NAMALWA (cell line): Measurements from ENCODE around the gene NDUFV2.
"Not testable (repeated sequence)": the region's sequence is repeated elsewhere in the genome, so short reads cannot be mapped to it uniquely, and the experiment has no call there.

Experiments used
- DNase-seq: peaks from one replicate; pipeline ENCODE4 v3.0.0-alpha.2; 2015; ENCODE audit warnings: low spot score

The NDUFV2 gene

DNA sequence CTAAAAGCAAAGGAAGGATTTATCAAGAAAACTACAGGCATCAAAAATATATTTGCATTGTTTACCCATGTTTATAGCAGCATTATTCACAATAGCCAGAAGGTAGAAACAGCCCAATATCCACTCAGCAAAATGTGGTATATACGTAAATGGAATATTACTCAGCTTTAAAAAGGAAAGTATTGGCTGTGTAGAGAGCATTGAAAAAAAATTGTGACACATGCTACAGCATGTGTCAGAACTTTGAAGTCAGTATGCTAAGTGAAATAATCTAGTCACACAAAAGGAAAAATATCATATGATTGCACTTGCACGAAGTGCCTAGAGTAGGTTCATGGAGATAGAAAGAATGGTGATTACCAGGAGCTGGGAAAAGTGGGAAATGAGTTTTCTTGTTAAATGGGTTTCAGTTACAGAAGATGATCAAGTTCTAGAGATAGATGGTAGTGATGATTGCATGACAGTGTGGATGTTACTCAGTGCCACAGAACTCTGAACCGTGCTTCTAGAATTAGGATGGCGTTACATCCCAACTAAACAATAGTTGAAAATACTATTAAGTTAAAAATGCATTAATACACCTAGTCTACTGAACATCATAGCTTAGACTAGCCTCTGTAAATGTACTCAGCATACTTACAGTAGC lies 54.2 kb downstream of the NDUFV2 start:
- DNase-seq: no peak

DNA sequence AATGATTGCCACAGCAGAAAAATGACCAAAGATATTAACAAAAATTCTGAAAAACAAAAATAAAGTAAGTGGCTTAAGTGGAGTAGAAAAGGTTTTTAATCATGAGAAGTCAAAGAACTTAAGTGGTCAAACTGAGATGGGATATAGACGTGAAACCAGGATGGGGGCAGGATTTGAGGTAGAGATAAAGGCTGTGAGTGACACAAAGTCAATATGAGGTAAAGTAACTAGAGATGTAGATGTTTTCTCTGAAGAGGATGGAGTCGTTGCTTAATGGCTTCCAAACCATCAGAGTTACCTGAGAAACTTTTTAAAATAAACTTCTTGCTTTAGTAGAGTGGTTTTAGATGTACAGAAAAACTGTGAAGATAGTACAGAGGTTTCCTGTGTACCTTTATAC lies 55.3 kb downstream of the NDUFV2 start:
- no peak for DNase-seq

- DNase-seq: no peak
These were observed 57.5 kb downstream of the NDUFV2 start for GRCh38 chr18:9160014-9160413.

- DNase-seq: not testable (repeated sequence)
These were observed 60.2 kb downstream of the NDUFV2 start for GRCh38 chr18:9162663-9163062.

DNA sequence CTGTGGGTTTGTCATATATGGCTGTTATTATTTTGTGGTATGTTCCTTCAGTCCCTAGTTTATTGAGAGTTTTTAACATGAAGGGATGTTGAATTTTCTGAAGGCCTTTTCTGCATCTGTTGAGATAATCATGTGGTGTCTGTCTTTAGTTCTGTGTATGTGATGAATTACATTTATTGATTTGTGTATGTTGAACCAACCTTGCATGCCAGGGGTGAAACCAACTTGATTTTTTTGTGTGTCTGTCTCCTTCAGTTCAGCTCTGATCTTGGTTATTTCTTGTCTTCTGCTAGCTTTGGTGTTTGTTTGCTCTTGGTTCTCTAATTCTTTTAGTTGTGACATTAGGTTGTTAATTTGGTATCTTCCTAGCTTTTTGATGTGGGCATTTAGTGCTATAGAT lies 61.6 kb downstream of the NDUFV2 start:
- DNase-seq: not testable (repeated sequence)

GRCh38 chr18:9165883-9166282 lies 63.4 kb downstream of the NDUFV2 start:
- DNase-seq: not testable (repeated sequence)

DNA sequence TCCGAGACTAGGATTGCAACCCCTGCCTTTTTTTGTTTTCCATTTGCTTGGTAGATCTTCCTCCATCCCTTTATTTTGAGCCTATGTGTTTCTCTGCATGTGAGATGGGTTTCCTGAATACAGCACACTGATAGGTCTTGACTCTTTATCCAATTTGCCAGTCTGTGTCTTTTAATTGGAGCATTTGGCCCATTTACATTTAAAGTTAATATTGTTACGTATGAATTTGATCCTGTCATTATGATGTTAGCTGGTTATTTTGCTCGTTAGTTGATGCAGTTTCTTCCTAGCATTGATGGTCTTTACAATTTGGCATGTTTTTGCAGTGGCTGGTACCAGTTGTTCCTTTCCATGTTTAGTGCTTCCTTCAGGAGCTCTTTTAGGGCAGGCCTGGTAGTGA lies 67.0 kb downstream of the NDUFV2 start:
- not testable (repeated sequence) for DNase-seq

DNA sequence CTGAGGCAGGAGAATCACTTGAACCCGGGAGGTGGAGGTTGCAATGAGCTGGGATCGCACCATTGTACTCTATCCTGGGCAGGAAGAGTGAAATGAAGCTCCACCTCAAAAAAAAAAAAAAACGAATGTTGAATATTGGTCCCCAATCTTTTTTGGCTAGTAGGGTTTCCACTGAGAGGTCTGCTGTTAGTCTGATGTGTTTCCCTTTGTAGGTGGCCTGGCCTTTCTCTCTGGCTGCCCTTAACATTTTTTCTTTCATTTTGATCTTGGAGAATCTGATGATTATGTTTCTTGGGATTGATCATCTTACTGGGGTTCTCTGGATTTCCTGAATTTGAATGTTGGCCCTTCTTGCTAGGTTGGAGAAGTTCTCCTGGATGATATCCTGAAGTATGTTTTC lies 69.4 kb downstream of the NDUFV2 start:
- not testable (repeated sequence) for DNase-seq

GRCh38 chr18:9172506-9173127 lies 70.1 kb downstream of the NDUFV2 start:
- DNase-seq: no peak

GRCh38 chr18:9173770-9174233 lies 71.3 kb downstream of the NDUFV2 start:
- no peak for DNase-seq

- no peak for DNase-seq
These were observed 71.8 kb downstream of the NDUFV2 start for GRCh38 chr18:9174302-9174701.

DNA sequence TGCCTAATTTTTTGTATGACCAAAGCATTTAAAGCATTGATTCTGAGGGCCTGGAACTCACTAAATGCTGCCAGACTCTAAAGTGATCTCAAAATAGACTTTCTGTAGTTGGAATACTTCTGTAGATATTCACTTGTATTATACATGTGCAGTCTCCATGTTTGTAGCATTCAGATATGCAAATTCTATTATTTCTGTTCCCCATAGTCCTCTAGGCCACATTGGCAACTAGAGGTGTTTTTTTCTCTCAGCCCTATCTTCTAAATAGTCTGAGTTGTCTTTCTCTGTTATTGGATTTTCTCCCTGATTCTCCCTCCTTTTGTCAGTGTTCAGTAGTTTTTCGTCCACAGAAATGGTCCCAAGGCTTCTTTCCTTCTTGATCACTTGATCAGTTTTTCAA lies 72.6 kb downstream of the NDUFV2 start:
- no peak for DNase-seq

- no peak for DNase-seq
These were observed 74.5 kb downstream of the NDUFV2 start for GRCh38 chr18:9177031-9177430.

- no peak for DNase-seq
These were observed 75.0 kb downstream of the NDUFV2 start for GRCh38 chr18:9177466-9177865.

GRCh38 chr18:9178557-9178956 lies 76.1 kb downstream of the NDUFV2 start:
- no peak for DNase-seq

GRCh38 chr18:9181275-9181674 lies 78.8 kb downstream of the NDUFV2 start:
- no peak for DNase-seq

DNA sequence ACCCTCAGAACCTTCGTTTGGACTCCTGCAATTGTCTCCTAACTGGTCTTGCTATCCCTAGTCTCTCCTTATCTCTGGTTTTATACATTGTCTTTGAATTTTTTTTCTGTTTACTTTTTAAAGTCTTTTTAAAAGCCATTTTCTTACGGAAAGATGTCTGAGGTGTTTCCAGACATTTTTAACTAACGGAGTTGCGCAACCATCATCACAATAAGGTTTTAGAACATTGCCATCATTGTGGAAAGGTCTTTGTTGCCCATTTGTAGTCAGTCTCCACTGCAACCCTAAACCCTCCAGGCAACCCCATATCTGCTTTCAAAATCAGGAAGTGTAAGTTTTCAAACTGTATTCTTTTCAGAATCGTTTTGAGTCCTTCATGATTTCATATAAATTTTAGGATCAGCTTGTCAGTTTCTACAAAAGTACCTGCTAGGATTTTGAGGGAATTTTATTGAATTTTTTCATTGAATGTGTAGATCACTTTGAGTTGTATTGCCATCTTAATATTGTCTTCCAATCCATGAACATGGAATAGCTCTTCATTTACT lies 80.4 kb downstream of the NDUFV2 start:
- DNase-seq: no peak
